GM12892 (cell line): ENCODE data around the gene MX2.
A peak's percentile ranks its signal among the peaks of the same experiment; 100 is the strongest.

Experiments used
- POLR2A ChIP-seq: IDR thresholded peaks from 2 replicates; pipeline ENCODE4 v1.6.1; 2011; ENCODE audit warnings: low read depth, low read length, control low read depth
- POLR2AphosphoS5 ChIP-seq: IDR thresholded peaks from 2 replicates; pipeline ENCODE4 v1.6.1; 2011; ENCODE audit warnings: low read depth, low read length, control low read depth
- TAF1 ChIP-seq: IDR thresholded peaks from 2 replicates; pipeline ENCODE4 v1.6.1; 2011; ENCODE audit warnings: low read depth, mild to moderate bottlenecking, control low read depth, low read length, borderline replicate concordance

DNA sequence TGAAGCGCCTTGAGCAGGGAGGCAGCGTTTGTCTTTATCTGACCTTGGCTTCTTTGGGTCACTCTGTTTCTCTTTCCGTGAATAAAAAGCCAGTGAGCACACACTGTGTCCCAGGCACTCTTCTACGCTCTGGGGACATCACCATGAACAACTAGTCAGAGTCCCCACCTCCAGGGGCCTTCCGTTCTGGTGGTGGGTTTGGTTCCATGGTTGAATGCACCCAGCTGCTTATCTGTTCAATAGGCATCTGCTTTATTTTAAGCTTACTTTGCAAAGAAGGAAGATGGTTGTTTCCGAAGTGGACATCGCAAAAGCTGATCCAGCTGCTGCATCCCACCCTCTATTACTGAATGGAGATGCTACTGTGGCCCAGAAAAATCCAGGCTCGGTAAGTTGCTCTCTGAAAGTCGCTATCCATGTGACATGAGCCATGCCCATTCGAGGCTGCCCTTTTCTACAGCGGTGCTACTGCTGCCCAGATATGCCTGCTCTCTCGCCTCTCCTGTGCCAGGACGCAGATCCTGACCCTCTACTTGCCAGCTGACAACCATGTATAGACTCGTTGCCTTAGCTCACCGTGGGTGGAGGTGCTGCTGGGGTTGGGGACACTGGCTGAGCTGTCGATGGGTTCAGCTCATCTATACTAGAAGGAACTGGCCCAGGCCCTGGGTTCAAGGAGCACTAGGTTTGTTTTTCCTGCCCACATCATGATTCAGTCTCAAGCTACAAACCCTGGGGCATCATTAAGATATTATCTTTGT, 70.1 kb downstream of the MX2 start:
- peak; percentile 37; the same call in 1 of the 2 replicates for TF ChIP-seq POLR2A
- peak; percentile 59 for TF ChIP-seq POLR2AphosphoS5
- TF ChIP-seq TAF1: no peak
